A549 (cell line): Measurements from ENCODE around the gene STAU1.

Experiments used
- CEBPB ChIP-seq, 2 experiments: fragments of >200 bp in 1 of 2; sonication (Bioruptor Twin) in 1 of 2; formaldehyde crosslinking in 1 of 2; IDR thresholded peaks; 2 replicates each; pipeline ENCODE4 v1.6.1; 2012 to 2016
- CHD2 ChIP-seq: fragments of 150-350 bp; IDR thresholded peaks from 2 replicates; pipeline ENCODE4 v1.6.1; 2014; ENCODE audit warnings: low read length; ENCODE audit not compliant: partially characterized antibody
- CTCF ChIP-seq: fragments of >200 bp; sonication (Bioruptor Twin); formaldehyde crosslinking; IDR thresholded peaks from 3 replicates; pipeline ENCODE4 v1.5.1; 2016
- ELK1 ChIP-seq: fragments of 150-350 bp; IDR thresholded peaks from 2 replicates; pipeline ENCODE4 v1.6.1; 2014; ENCODE audit warnings: low read depth, mild to moderate bottlenecking, low read length
- EP300 ChIP-seq, 2 experiments: fragments of >200 bp; sonication (Bioruptor Twin); formaldehyde crosslinking; IDR thresholded peaks; 2 replicates in 1 of 2; 3 replicates in 1 of 2; pipeline ENCODE4 v1.6.1; 2016 to 2017
- FOXS1 ChIP-seq: fragments of 250-450 bp; sonication (Bioruptor Pico); IDR thresholded peaks from 2 replicates; pipeline ENCODE4 v1.5.0; 2020; ENCODE audit warnings: mild to moderate bottlenecking, moderate library complexity
- JUN ChIP-seq, 2 experiments: fragments of >200 bp; sonication (Bioruptor Twin); formaldehyde crosslinking; IDR thresholded peaks; 2 replicates in 1 of 2; 3 replicates in 1 of 2; pipeline ENCODE4 v1.6.1; 2016 to 2017
- KDM1A ChIP-seq: fragments of 200-600 bp; sonication (generic); IDR thresholded peaks from 2 replicates; pipeline ENCODE4 v1.6.1; 2016; ENCODE audit warnings: low read depth, mild to moderate bottlenecking
- MAFK ChIP-seq: fragments of 450-650 bp; IDR thresholded peaks from 2 replicates; pipeline ENCODE4 v1.6.1; 2014; ENCODE audit not compliant: partially characterized antibody
- NR3C1 ChIP-seq: fragments of >200 bp; sonication (Bioruptor Twin); formaldehyde crosslinking; IDR thresholded peaks from 3 replicates; pipeline ENCODE4 v1.6.1; 2017
- POLR2A ChIP-seq: IDR thresholded peaks from 2 replicates; pipeline ENCODE4 v1.6.1; 2012; ENCODE audit warnings: mild to moderate bottlenecking, low read length
- RAD21 ChIP-seq, 2 experiments: fragments of >200 bp in 1 of 2; sonication (Bioruptor Twin) in 1 of 2; formaldehyde crosslinking in 1 of 2; IDR thresholded peaks in 1 of 2; conservative IDR thresholded peaks in 1 of 2; 2 replicates in 1 of 2; 3 replicates in 1 of 2; pipeline ENCODE4 v1.6.1; 2012 to 2018; ENCODE audit warnings: inconsistent platforms in 1 of 2
- TF ChIP-seq, protein P1 (sequence below): fragments of 200-600 bp; sonication (generic); IDR thresholded peaks from 2 replicates; pipeline ENCODE4 v1.6.1; 2016; ENCODE audit warnings: antibody characterized with exemption, mild to moderate bottlenecking, moderate library complexity
- TF ChIP-seq, protein P2 (sequence below): IDR thresholded peaks from 2 replicates; pipeline ENCODE4 v1.6.1; 2012

- TF ChIP-seq JUN (IDR thresholded peaks at IDR 0.05) (no peak), MAFK (no peak), ELK1 (no peak), EP300 (IDR thresholded peaks at IDR 0.05) (no peak), CEBPB (IDR thresholded peaks at IDR 0.05) (no peak), POLR2A (no peak), NR3C1 (no peak), KDM1A (no peak), CTCF (no peak), CHD2 (no peak), RAD21 (conservative IDR thresholded peaks at IDR 0.05 in 1 of 2, IDR thresholded peaks at IDR 0.05 in 1 of 2) (no peak), FOXS1 (CRISPR knock-in tag) (no peak)
- TF ChIP-seq, protein P1, sequence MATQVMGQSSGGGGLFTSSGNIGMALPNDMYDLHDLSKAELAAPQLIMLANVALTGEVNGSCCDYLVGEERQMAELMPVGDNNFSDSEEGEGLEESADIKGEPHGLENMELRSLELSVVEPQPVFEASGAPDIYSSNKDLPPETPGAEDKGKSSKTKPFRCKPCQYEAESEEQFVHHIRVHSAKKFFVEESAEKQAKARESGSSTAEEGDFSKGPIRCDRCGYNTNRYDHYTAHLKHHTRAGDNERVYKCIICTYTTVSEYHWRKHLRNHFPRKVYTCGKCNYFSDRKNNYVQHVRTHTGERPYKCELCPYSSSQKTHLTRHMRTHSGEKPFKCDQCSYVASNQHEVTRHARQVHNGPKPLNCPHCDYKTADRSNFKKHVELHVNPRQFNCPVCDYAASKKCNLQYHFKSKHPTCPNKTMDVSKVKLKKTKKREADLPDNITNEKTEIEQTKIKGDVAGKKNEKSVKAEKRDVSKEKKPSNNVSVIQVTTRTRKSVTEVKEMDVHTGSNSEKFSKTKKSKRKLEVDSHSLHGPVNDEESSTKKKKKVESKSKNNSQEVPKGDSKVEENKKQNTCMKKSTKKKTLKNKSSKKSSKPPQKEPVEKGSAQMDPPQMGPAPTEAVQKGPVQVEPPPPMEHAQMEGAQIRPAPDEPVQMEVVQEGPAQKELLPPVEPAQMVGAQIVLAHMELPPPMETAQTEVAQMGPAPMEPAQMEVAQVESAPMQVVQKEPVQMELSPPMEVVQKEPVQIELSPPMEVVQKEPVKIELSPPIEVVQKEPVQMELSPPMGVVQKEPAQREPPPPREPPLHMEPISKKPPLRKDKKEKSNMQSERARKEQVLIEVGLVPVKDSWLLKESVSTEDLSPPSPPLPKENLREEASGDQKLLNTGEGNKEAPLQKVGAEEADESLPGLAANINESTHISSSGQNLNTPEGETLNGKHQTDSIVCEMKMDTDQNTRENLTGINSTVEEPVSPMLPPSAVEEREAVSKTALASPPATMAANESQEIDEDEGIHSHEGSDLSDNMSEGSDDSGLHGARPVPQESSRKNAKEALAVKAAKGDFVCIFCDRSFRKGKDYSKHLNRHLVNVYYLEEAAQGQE = no peak
- TF ChIP-seq, protein P2, sequence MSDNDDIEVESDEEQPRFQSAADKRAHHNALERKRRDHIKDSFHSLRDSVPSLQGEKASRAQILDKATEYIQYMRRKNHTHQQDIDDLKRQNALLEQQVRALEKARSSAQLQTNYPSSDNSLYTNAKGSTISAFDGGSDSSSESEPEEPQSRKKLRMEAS = no peak
These were observed 26.5 kb downstream of the STAU1 start for GRCh38 chr20:49161428-49162152.
